ENCODE data around the gene EYA3.

DNA sequence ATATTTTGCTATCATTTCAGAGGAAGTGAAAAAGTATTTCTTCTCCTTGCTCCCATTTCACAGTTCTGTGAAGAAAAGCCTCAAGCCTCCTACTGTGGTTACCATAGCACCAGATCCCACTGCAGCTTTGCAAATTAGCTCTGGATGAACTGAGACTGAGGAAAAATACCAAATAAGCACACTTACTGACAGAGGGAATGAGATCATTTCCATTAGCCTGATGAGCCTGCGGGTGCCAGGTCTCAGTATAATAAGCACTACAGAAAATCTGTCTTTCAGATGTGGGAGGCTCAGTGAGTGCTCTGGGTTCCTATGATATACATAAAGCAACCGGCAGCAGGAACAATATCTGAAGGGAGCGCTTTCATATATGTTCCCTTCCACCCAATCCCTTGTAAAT is 107.3 kb downstream of the EYA3 start:
- no peak for TF ChIP-seq EGR1 (IDR thresholded peaks at IDR 0.05; ENCODE audit: borderline replicate concordance in 1 of 2, low read depth in 2 of 2, low read length in 2 of 2)
- TF ChIP-seq, protein P1, sequence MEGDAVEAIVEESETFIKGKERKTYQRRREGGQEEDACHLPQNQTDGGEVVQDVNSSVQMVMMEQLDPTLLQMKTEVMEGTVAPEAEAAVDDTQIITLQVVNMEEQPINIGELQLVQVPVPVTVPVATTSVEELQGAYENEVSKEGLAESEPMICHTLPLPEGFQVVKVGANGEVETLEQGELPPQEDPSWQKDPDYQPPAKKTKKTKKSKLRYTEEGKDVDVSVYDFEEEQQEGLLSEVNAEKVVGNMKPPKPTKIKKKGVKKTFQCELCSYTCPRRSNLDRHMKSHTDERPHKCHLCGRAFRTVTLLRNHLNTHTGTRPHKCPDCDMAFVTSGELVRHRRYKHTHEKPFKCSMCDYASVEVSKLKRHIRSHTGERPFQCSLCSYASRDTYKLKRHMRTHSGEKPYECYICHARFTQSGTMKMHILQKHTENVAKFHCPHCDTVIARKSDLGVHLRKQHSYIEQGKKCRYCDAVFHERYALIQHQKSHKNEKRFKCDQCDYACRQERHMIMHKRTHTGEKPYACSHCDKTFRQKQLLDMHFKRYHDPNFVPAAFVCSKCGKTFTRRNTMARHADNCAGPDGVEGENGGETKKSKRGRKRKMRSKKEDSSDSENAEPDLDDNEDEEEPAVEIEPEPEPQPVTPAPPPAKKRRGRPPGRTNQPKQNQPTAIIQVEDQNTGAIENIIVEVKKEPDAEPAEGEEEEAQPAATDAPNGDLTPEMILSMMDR (IDR thresholded peaks at IDR 0.05 in 2 of 3, conservative IDR thresholded peaks at IDR 0.05 in 1 of 3; ENCODE audit: control insufficient read depth in 2 of 3, extremely low read depth in 1 of 3, insufficient read depth in 1 of 3, low read depth in 3 of 3, low read length in 3 of 3): no peak
- no peak for TF ChIP-seq HDGF (IDR thresholded peaks at IDR 0.05)
- no peak for TF ChIP-seq RAD21 (IDR thresholded peaks at IDR 0.05; ENCODE audit: insufficient read depth, low read depth, low read length)
- TF ChIP-seq POLR2AphosphoS5 (IDR thresholded peaks at IDR 0.05; ENCODE audit: low read length): no peak
- no peak for TF ChIP-seq GABPA (IDR thresholded peaks at IDR 0.05; ENCODE audit: low read depth)
- no peak for TF ChIP-seq TCF3 (IDR thresholded peaks at IDR 0.05; ENCODE audit: borderline replicate concordance, insufficient read depth, low read depth, low read length)
- TF ChIP-seq ETV6 (conservative IDR thresholded peaks at IDR 0.05 in 1 of 2, IDR thresholded peaks at IDR 0.05 in 1 of 2; ENCODE audit: borderline replicate concordance in 1 of 2, low read depth in 1 of 2): no peak
- TF ChIP-seq MEF2B (IDR thresholded peaks at IDR 0.05; ENCODE audit: partially characterized antibody, poor library complexity, severe bottlenecking): no peak
